K562 (cell line): ENCODE results near the gene IGF2BP1. TPM values are rescaled to one million over a fixed set of nuclear protein-coding genes. Genes with fewer than 3 reads are reported as not detected.

Experiments used
- ASH1L ChIP-seq: fragments of 450-650 bp; IDR thresholded peaks from 2 replicates; pipeline ENCODE4 v1.6.1; 2018; ENCODE audit warnings: borderline replicate concordance, mild to moderate bottlenecking, low read depth; ENCODE audit not compliant: partially characterized antibody
- CEBPG ChIP-seq, 3 experiments: fragments of 200-800 bp in 1 of 3; sonication (Bioruptor generic) in 1 of 3; sonication (generic) in 1 of 3; formaldehyde crosslinking in 1 of 3; IDR thresholded peaks in 2 of 3; conservative IDR thresholded peaks in 1 of 3; 2 replicates each; pipeline versions ENCODE4 v1.6.1 to v1.8.0; 2016 to 2022; ENCODE audit warnings: missing compliant biosample characterization in 2 of 3, missing genetic modification characterization in 2 of 3, mild to moderate bottlenecking in 1 of 3, missing genetic modification reagents in 1 of 3
- DNMT1 ChIP-seq: fragments of 450-650 bp; IDR thresholded peaks from 2 replicates; pipeline ENCODE4 v1.6.1; 2016; ENCODE audit warnings: antibody characterized with exemption, mild to moderate bottlenecking
- FIP1L1 ChIP-seq: fragments of 200-400 bp; formaldehyde crosslinking; IDR thresholded peaks from 2 replicates; pipeline ENCODE4 v1.6.1; 2018; ENCODE audit warnings: mild to moderate bottlenecking, low read depth, low read length; ENCODE audit not compliant: poor library complexity, severe bottlenecking
- FOXJ3 ChIP-seq: sonication (generic); formaldehyde crosslinking; IDR thresholded peaks from 2 replicates; pipeline ENCODE4 v1.4.0; 2020; ENCODE audit warnings: mild to moderate bottlenecking, missing genetic modification reagents
- GATA2 ChIP-seq: sonication (generic); formaldehyde crosslinking; IDR thresholded peaks from 2 replicates; pipeline ENCODE4 v1.4.0; 2020; ENCODE audit warnings: mild to moderate bottlenecking, missing genetic modification reagents
- KDM5B ChIP-seq: fragments of 200-600 bp; sonication (generic); IDR thresholded peaks from 2 replicates; pipeline ENCODE4 v1.6.1; 2012; ENCODE audit warnings: low read depth, mild to moderate bottlenecking, moderate library complexity, low read length, control low read depth, inconsistent platforms; ENCODE audit not compliant: insufficient replicate concordance
- PTRF ChIP-seq: fragments of 450-650 bp; IDR thresholded peaks from 2 replicates; pipeline ENCODE4 v1.6.1; 2016; ENCODE audit warnings: mild to moderate bottlenecking, missing genetic modification characterization, missing compliant biosample characterization
- SNRNP70 ChIP-seq: fragments of 200-400 bp; formaldehyde crosslinking; optimal IDR thresholded peaks from 2 replicates; pipeline ENCODE3; 2017; ENCODE audit warnings: low read depth, low read length
- XRCC5 ChIP-seq: fragments of 200-400 bp; formaldehyde crosslinking; IDR thresholded peaks from 2 replicates; pipeline ENCODE4 v1.6.1; 2017; ENCODE audit warnings: low read depth, mild to moderate bottlenecking, low read length
- ZNF134 ChIP-seq: fragments of 250-450 bp; sonication (Bioruptor Pico); conservative IDR thresholded peaks from 2 replicates; pipeline ENCODE4 v1.4.0; 2020
- ZNF143 ChIP-seq: sonication (generic); formaldehyde crosslinking; IDR thresholded peaks from 2 replicates; pipeline ENCODE4 v1.9.0; 2022; ENCODE audit warnings: mild to moderate bottlenecking, missing genetic modification reagents
- ZNF175 ChIP-seq: fragments of 200-800 bp; sonication (Bioruptor generic); IDR thresholded peaks from 2 replicates; pipeline ENCODE4 v1.6.1; 2016; ENCODE audit warnings: low read depth, mild to moderate bottlenecking, missing genetic modification characterization, missing compliant biosample characterization
- polyA plus RNA-seq, 8 experiments: library from polyadenylated mRNA; depleted of rRNA in 4 of 8; stranded (reverse) in 5 of 8; unstranded in 3 of 8; fragments of >200 nt; fragmentation: Nextera tagmentation in 2 of 8; fragmentation: Illumina TruSeq in 1 of 8; extraction: Ambion mirVana in 2 of 8; extraction: Trizol in 1 of 8; gene quantifications; 2 replicates each; pipeline versions ENCODE4 v1.2.1 to v1.2.3, GENCODE V29; 2011 to 2014; ENCODE audit warnings: inconsistent platforms in 1 of 8, missing spikeins in 1 of 8
- total RNA-seq, 7 experiments: library from RNA; depleted of rRNA in 6 of 7; stranded (reverse); fragments of >200 nt in 6 of 7; fragmentation: Illumina TruSeq in 2 of 7; extraction: Trizol in 2 of 7; gene quantifications; 2 replicates each; pipeline versions ENCODE4 v1.2.1 to v1.2.3, GENCODE V29; 2011 to 2021; ENCODE audit warnings: low replicate concordance in 1 of 7
- TF ChIP-seq, protein P1 (sequence below): fragments of 450-650 bp; IDR thresholded peaks from 2 replicates; pipeline ENCODE4 v1.6.1; 2016
- TF ChIP-seq, protein P2 (sequence below): sonication (generic); formaldehyde crosslinking; IDR thresholded peaks from 2 replicates; pipeline ENCODE4 v1.8.0; 2022; ENCODE audit warnings: missing genetic modification reagents, mild to moderate bottlenecking, borderline replicate concordance
- TF ChIP-seq, protein P3 (sequence below): sonication (generic); formaldehyde crosslinking; IDR thresholded peaks from 2 replicates; pipeline ENCODE4 v1.9.0; 2022; ENCODE audit warnings: mild to moderate bottlenecking, missing genetic modification reagents
- TF ChIP-seq, protein P4 (sequence below): fragments of 450-650 bp; formaldehyde crosslinking; IDR thresholded peaks from 2 replicates; pipeline ENCODE4 v1.4.0; 2020; ENCODE audit warnings: mild to moderate bottlenecking, moderate library complexity

Gene IGF2BP1
- total and polyA plus RNA-seq, 9 of the 15 experiments (the other 6 are each of a cell fraction or from before 2014, with no cell fraction given): 13.0 to 318 (median 53.6) TPM

GRCh38 chr17:48995304-48995973 is 1.7 kb upstream of the IGF2BP1 start (continued):
- TF ChIP-seq FIP1L1 (peak; percentile 89), ZNF143 (CRISPR knock-in tag) (no peak), ASH1L (no peak), GATA2 (CRISPR knock-in tag) (peak; percentile 28; the same call in 1 of the 2 replicates), CEBPG (CRISPR knock-in tag; IDR thresholded peaks at IDR 0.05) (no peak), CEBPG (tag; conservative IDR thresholded peaks at IDR 0.05 in 1 of 2, IDR thresholded peaks at IDR 0.05 in 1 of 2) (no peak), DNMT1 (no peak), SNRNP70 (no peak), XRCC5 (no peak), PTRF (tag) (no peak), ZNF134 (CRISPR knock-in tag) (no peak), ZNF175 (CRISPR knock-in tag) (no peak), KDM5B (no peak), FOXJ3 (CRISPR knock-in tag) (no peak; the same call in 1 of the 2 replicates)
- TF ChIP-seq, protein P1, sequence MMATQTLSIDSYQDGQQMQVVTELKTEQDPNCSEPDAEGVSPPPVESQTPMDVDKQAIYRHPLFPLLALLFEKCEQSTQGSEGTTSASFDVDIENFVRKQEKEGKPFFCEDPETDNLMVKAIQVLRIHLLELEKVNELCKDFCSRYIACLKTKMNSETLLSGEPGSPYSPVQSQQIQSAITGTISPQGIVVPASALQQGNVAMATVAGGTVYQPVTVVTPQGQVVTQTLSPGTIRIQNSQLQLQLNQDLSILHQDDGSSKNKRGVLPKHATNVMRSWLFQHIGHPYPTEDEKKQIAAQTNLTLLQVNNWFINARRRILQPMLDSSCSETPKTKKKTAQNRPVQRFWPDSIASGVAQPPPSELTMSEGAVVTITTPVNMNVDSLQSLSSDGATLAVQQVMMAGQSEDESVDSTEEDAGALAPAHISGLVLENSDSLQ: peak; percentile 43
- TF ChIP-seq, protein P2, sequence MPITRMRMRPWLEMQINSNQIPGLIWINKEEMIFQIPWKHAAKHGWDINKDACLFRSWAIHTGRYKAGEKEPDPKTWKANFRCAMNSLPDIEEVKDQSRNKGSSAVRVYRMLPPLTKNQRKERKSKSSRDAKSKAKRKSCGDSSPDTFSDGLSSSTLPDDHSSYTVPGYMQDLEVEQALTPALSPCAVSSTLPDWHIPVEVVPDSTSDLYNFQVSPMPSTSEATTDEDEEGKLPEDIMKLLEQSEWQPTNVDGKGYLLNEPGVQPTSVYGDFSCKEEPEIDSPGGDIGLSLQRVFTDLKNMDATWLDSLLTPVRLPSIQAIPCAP (CRISPR knock-in tag): no peak
- TF ChIP-seq, protein P3, sequence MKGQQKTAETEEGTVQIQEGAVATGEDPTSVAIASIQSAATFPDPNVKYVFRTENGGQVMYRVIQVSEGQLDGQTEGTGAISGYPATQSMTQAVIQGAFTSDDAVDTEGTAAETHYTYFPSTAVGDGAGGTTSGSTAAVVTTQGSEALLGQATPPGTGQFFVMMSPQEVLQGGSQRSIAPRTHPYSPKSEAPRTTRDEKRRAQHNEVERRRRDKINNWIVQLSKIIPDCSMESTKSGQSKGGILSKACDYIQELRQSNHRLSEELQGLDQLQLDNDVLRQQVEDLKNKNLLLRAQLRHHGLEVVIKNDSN (CRISPR knock-in tag): no peak
- TF ChIP-seq, protein P4, sequence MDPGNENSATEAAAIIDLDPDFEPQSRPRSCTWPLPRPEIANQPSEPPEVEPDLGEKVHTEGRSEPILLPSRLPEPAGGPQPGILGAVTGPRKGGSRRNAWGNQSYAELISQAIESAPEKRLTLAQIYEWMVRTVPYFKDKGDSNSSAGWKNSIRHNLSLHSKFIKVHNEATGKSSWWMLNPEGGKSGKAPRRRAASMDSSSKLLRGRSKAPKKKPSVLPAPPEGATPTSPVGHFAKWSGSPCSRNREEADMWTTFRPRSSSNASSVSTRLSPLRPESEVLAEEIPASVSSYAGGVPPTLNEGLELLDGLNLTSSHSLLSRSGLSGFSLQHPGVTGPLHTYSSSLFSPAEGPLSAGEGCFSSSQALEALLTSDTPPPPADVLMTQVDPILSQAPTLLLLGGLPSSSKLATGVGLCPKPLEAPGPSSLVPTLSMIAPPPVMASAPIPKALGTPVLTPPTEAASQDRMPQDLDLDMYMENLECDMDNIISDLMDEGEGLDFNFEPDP (CRISPR knock-in tag): no peak
